PFSK-1 (cell line): Measurements from ENCODE around the gene ANO6.

Experiments
- FOXP2 ChIP-seq: optimal IDR thresholded peaks from 2 replicates; pipeline ENCODE3; 2011; ENCODE audit warnings: borderline replicate concordance, control low read depth, inconsistent platforms; ENCODE audit not compliant: insufficient read depth; ENCODE audit errors: extremely low read length, extremely low read depth
- POLR2AphosphoS5 ChIP-seq: IDR thresholded peaks from 2 replicates; pipeline ENCODE4 v1.6.1; 2012; ENCODE audit warnings: low read depth, mild to moderate bottlenecking, control low read depth, low read length, moderate library complexity
- SIN3A ChIP-seq: IDR thresholded peaks from 2 replicates; pipeline ENCODE4 v1.6.1; 2012; ENCODE audit warnings: mild to moderate bottlenecking, low read length, moderate library complexity, borderline replicate concordance; ENCODE audit not compliant: insufficient read depth
- TAF1 ChIP-seq: IDR thresholded peaks from 2 replicates; pipeline ENCODE4 v1.6.1; 2012; ENCODE audit warnings: low read length, control low read depth, borderline replicate concordance; ENCODE audit not compliant: insufficient read depth
- TF ChIP-seq, protein P1 (sequence below), 2 experiments: IDR thresholded peaks; 2 replicates each; pipeline versions ENCODE4 v1.6.1 to v1.8.0; 2011 to 2012; ENCODE audit warnings: low read depth in 2 of 2, low read length in 2 of 2, control low read depth in 1 of 2, inconsistent platforms in 1 of 2, mild to moderate bottlenecking in 1 of 2, moderate library complexity in 1 of 2; ENCODE audit not compliant: insufficient read depth in 1 of 2

DNA sequence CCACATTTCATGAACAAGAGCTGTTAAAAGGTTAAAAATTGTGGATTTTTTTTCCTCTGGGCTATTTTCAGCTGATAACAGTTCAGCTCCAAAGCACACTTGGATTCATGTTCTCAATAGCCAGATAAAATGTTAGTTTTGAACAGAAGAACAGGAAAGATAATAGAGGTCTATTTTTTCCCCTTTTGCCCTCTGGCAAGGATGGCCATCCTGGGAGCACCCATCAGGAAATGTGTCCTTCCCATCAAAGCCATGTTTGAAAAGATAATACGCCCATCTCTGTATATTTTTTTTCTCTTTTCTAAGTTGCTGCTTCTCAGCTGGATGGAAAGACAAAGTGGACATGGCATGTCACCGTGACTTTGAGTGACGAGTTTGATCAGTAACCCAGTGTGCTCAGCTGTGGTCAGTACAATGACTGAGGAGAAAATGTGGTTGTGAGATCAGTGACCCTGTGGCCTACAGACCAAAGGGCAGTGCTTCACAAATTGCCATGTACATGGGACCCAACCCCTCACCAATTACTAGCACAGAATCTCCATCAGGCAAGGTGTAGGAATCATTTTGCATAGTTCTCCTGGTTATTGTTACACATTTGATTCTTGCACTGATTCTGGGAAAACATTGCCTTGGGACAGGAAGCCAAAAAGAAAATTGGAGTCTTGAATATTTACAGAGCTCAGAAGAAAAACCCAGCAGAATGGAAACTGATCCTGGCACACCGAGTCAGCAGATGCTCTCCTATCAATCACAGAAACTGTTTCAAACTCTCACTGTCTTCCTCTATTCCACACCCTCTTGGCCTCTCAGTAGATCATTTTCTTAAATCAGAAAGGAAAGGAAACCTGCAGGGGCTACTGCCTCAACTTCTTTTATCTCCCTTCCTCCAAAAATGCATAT, 64.3 kb downstream of the ANO6 start:
- no peak for TF ChIP-seq POLR2AphosphoS5
- TF ChIP-seq, protein P1, sequence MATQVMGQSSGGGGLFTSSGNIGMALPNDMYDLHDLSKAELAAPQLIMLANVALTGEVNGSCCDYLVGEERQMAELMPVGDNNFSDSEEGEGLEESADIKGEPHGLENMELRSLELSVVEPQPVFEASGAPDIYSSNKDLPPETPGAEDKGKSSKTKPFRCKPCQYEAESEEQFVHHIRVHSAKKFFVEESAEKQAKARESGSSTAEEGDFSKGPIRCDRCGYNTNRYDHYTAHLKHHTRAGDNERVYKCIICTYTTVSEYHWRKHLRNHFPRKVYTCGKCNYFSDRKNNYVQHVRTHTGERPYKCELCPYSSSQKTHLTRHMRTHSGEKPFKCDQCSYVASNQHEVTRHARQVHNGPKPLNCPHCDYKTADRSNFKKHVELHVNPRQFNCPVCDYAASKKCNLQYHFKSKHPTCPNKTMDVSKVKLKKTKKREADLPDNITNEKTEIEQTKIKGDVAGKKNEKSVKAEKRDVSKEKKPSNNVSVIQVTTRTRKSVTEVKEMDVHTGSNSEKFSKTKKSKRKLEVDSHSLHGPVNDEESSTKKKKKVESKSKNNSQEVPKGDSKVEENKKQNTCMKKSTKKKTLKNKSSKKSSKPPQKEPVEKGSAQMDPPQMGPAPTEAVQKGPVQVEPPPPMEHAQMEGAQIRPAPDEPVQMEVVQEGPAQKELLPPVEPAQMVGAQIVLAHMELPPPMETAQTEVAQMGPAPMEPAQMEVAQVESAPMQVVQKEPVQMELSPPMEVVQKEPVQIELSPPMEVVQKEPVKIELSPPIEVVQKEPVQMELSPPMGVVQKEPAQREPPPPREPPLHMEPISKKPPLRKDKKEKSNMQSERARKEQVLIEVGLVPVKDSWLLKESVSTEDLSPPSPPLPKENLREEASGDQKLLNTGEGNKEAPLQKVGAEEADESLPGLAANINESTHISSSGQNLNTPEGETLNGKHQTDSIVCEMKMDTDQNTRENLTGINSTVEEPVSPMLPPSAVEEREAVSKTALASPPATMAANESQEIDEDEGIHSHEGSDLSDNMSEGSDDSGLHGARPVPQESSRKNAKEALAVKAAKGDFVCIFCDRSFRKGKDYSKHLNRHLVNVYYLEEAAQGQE (IDR thresholded peaks at IDR 0.05; ENCODE audit: insufficient read depth in 1 of 2, low read depth in 2 of 2, low read length in 2 of 2) = no peak
- no peak for TF ChIP-seq SIN3A
- no peak for TF ChIP-seq TAF1
- no peak for TF ChIP-seq FOXP2
